ENCODE data around the gene NSF.
A peak's percentile ranks its signal among the peaks of the same experiment; 100 is the strongest.
"Not testable (repeated sequence)": the region's sequence is repeated elsewhere in the genome, so short reads cannot be mapped to it uniquely, and the experiment has no call there.

NSF gene

DNA sequence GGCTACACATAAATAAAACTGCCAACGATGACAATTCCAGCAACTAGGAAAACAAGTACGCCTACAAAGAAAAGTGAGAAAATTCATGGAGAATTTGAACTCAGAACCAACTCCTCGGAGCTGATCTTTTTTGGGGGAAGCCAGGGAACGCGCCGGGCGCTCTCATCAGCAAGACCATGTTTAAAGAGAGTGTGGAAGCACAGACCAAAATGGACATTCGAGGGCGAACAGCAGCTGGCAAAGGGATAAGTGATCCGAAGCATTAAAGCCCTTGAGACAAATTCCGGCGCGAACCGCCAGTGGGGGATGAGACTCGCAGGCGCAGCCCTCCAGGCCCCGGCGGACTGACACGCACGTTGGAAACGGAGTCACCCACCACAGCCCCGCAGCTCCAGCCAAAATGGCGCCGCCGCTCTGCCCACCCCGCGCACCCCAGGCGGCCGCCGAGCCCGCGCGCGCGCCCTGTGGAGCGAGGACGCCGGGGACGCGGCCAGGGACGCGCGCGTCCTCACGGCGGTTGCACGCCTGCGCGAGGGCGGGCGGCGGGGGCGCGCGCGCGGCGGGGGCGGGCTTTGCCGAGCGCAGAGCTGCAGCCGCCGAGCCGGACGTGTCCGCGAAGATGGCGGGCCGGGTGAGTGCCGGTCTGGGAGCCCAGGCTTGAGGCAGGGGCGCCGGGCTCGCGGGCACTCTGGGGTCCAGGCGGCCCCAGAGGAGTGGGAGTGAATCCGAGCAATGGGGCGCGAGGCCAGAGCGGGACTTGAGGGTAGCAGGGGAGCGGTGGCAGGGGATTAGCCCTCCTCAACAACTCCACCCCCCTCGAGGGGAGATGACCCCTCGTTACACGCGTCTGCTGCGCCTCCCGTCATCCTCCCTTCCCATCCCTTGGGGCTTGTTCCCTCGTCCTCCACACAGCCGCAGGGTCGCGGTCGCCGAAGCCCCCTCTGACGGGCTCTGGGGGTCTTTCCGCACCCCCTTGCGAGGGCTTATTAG is at the start of gene NSF:
Gene NSF, plus strand, starts transcription at position 513 of the 990 bp plus-strand sequence. Its CDS starts 107 bp downstream, at position 620.
- DNase-seq (ENCODE audit: low read depth in 2 of 2) = not testable (repeated sequence)

DNA sequence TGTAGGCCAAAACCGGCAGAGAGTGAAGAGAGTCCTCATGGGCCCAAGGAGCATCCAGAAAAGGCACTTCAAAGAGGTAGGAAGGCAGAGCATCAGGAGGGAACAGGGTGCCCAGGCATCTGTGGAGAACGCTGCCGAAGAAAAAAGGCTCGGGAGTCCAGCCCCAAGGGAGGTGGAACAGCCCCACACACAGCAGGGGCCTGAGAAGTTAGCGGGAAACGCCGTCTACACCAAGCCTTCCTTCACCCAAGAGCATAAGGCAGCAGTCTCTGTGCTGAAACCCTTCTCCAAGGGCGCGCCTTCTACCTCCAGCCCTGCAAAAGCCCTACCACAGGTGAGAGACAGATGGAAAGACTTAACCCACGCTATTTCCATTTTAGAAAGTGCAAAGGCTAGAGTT is 41.9 kb upstream of the NSF start:
- not testable (repeated sequence) for DNase-seq (ENCODE audit: low read depth in 2 of 2)

DNA sequence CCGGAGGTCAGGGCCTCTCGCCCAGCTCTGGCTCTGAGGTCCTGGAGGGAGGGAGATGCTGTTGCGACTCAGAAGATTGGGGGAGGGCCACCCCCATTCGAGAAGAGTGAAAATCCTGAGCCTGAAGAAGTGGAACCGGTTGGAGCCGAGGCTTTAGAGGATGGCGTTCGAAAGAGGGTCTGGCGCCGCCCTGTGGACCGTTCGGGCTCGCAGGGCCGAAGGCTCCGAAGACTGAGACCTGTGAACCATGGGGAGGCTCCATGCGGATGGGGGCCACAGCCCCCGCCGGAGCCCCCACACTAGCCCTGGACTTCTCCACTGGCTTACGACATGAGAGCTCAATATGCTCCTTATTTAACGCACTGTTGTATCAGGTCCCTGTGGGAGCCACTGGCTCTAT is 31.3 kb upstream of the NSF start:
- DNase-seq (ENCODE audit: low read depth in 2 of 2) = not testable (repeated sequence)

DNA sequence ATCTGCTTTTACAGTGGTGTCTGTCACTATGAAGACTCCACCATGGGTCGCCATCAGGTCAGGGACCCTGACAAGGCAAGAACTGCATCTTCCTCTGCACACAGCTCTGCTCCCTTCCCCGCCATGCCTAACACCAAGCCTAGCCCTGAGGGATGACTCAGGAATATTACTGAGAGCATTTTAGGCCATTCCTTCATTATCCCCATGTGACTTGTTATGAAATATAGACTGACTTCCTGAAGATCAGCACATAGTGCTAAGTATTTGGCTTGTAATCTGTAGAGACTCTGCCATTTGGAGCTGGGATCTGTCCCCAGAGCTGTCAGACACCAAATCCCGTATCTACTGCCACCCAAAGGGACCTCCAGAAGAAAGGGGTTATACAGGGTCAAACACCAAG is 30.4 kb upstream of the NSF start:
- DNase-seq (ENCODE audit: low read depth in 2 of 2) = not testable (repeated sequence)

DNA sequence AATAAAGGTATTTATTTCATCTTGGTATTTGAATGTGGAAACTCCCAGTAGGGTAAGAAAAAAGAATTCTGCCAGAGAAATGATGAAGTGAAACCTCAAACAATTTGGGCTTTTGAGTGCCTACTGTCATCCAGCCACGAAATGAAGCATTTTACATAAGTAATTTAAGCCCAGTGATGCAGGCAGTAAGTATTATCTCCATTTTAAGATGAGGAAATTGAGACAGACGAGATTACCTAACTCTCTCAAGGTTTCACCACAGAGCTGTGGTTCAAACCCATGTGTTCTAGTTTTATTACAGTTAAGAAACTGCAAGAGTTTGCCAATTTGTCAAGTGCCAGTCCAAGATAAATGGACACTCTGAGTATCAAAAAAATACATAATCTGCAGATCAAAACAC is 24.2 kb upstream of the NSF start:
- not testable (repeated sequence) for DNase-seq (ENCODE audit: low read depth in 2 of 2)

DNA sequence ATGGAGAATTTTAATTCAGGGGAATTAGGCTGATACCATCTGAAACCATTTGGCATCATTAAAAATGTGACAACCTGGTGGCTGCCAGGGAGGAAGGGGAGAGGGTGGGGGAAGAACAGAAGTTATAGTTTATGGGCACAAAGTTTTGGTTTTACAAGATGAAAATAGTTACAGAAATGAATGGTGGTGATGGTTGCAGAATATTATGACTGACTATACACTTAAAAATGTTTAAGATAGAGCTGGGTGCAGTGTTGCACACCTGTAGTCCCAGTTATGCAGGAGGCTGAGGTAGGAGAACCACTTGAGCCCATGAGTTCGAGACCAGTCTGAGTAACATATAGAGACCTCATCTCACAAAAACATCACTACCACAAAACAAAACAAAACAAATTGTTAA is 23.5 kb upstream of the NSF start:
- not testable (repeated sequence) for DNase-seq (ENCODE audit: low read depth in 2 of 2)

DNA sequence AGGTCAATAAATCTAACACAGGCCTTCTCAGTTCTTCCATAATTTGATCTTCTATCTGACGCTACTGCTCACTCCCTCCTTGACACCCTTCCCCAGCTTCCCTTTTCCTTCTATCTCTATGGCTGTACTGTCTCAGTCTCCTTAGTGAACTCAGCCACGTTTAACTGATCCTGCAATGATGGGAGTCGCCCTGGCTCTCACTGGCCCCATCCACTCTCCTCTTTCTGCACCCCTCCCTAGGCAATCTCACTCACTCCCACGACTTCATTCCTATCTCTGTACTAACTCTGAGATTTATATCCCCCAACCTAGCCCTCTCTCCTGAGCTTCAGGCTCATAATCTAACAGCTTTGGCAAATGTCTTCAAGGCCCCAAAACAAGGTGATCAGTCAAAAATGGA is 18.7 kb upstream of the NSF start:
- DNase-seq (ENCODE audit: low read depth in 2 of 2) = not testable (repeated sequence)

DNA sequence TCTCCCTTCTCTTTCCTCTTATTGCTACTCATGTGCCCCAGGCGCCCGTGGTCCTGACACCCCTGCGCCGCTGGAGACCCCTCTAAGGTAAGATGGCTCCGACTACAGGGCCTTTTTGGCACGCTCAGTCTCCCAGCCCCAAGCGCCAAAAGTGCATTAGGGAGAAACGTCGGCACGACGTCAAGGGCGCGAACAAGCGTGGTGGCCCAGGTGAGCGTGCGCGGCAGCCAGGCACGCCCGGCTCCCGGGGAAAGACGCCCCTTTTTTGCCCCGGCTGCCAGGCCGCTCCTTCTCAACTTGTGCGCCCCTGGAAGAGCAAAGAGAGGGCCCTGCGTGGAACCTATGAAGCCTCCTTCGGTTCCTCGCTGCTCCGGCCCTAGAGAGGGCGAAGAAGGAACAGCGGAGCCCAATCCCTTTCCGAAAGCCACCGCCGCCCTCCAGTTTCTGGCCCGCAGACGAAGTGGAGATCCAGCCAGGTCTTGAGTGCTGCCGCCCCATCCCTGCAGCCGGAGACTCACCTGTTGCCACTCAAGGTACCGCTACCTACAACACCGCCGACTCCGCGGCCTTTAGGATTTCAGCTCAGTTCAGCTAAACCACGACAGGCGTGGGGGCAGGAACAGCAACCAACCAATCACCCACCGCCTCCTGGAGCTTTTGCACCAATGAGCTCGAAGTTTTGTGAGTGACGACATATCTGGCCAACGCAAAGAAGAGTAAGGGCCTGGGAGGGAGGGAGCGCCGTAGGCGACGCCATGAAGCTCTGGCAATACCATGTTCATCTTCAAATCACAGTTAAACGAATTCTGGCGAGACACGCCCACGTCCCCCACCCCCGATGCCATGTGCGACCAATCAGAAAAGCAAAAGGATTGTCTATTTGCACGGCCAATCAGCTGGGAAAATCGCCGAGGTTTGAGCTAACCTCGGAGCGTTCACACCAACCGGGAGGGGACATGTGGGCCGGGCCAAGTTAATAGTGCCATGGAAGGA is 11.1 kb upstream of the NSF start, which contains the start of gene ARL17A:
Gene ARL17A, minus strand, starts transcription at position 609 of the 993 bp plus-strand sequence. CDS start 3,369 bp downstream, outside the sequence.
- DNase-seq (ENCODE audit: low read depth in 2 of 2) = peak; percentile 57 to 66

DNA sequence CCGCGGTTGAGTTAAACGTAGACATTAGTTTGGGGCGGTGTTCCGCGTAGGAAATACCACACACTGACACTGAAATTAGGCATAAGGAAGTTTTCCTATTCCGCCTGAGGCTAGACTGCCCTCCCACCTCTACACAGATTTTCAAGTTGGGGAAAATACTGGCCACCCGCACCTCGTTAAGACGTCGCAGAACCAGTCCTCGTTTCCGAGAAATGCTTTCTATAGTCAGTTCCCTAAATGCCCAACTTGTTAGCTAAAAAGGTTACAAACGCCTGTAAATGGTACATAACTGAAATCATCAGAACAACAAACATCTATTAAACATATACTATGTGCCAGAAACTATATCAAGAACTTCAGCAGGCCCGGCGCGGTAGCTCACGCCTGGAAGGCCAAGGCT is 10.4 kb upstream of the NSF start:
- DNase-seq (ENCODE audit: low read depth in 2 of 2) = not testable (repeated sequence)

DNA sequence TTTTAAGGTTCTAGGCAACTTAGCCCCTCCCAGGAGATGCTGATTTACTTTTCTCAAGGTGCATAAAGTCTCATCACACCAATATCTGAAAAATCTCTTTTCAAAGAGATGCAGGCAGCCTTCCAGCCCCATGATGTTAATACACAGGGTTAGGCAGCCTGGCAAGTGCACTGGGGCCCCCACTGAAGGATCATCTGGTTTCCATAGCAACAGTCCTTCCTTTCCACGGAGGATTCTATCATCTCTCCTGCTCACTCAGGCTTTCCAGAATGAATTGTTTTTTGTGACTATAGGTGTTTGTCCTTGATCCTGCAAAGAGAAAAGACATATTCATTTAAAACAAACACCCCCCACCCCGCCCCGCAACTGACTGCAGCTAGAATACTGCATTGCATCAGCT is 5.0 kb upstream of the NSF start:
- not testable (repeated sequence) for DNase-seq (ENCODE audit: low read depth in 2 of 2)

DNA sequence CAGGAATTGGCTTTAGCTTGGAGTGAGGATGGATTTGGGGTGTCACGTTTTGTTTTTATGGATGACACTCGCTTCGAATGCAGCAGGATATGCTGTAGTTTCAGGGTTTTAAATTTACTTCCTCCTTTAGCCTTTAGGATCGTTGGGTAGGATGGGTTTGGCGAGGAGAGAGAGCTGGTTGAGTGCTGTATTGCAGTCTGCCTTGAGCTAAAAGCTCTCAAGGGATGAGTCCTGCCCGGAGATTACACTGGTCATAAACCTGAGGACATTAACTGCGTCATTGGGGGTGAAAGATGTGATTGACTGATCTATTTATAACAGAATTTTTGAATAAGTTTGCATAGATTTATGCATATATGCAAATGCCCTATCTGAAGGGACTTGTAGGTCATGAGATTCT is 863 bp downstream of the NSF start:
- not testable (repeated sequence) for DNase-seq (ENCODE audit: low read depth in 2 of 2)

DNA sequence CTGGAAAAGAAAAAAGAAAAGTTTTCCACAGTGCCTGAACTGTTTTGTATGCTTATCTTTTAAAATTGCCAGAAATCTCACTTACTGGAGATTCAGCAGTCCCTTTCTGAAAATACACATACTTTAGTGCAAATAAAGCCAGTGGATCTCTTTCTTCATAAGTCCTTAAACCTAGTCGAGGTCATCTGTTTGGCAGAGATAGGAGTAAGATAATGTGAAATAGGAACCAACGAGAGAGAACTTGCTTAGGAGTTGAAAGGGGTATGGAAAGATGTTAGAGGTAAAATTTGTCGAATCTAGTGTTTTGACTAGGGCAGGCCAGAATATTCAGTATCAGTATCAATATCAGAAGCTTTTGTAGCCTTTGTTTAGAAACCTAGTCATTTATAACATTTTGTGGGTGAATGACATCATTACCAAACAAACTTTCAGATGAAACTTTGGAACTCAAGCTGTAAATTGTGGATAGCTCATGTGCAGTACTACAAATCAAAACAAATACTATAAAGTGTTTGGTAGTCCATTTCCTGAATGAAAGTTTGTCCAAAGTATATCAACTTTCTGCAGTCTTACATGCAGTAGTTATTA is 8.0 kb downstream of the NSF start:
- DNase-seq (ENCODE audit: low read depth in 2 of 2) = not testable (repeated sequence)

DNA sequence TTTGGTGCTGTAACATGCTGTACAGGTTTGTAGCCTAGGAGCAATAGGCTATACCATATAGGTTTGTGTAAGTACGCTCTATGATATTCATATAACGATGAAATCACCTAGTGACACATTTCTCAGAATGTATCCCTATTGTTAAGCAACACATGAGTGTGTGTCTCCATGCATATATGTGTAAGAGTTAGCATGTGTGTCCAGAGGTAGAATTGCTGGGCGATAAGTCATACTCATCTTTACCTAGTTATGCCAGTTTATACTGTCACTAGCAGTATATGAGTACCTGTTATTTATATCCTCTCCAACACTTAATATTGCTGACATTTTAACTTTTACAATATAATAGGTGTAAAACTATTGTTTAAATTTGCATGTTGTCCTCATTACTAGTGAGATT is 10.3 kb downstream of the NSF start:
- DNase-seq (ENCODE audit: low read depth in 2 of 2) = not testable (repeated sequence)

DNA sequence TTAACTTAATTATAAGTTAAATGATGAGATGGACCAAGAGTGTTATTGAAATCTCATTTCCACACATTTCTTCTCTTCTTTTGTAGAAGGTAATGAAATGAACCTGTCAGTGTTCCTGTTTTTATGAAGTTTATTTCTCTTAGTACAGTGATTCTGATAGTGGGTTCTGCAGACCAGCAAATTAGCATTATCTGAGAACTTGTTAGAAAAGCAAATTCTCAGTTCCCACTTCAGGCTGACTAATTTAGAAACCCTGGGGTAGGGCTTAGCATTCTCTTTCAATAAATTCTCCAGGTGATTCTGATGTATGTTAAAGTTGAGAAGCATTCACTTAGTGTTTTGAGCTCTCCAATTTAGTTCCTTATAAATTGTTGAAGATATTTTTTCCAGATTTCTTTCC is 12.7 kb downstream of the NSF start:
- not testable (repeated sequence) for DNase-seq (ENCODE audit: low read depth in 2 of 2)

DNA sequence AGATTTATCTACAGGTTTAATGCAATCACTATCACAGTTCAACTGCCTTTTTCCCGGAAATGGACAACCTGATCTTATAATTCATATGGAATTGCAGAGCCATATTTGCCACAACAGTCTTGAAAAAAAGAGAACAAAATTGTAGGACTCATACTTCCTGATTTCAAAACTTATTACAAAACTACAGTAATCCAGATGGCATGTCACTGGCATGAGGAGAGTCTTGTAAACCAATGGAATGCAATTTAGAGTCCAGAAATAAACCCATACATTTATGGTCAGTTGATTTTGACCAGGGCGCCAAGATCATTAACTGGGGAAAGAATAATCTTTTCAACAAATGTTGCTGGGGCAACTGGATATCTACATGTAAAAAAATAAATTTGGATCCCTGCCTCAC is 20.8 kb downstream of the NSF start:
- DNase-seq (ENCODE audit: low read depth in 2 of 2) = not testable (repeated sequence)

DNA sequence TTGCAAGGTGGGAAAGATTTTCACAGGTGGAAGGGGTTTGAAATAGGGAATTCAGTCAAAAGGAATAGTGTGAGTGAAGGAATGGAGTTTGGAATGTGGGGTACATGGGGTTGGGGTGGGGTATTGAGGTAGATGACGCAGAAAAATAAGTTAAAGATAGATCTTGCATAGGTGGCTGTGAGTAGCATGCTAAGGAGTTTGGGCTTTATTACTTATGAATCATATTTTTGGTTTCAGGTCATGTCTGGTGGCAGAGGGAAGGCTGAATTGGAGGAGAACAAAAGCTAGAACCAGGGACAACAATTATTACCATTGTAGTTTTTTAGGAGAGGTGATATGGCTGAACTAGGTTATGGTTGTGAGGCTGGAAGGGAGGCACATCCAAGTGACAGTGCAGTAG is 23.4 kb downstream of the NSF start:
- not testable (repeated sequence) for DNase-seq (ENCODE audit: low read depth in 2 of 2)

DNA sequence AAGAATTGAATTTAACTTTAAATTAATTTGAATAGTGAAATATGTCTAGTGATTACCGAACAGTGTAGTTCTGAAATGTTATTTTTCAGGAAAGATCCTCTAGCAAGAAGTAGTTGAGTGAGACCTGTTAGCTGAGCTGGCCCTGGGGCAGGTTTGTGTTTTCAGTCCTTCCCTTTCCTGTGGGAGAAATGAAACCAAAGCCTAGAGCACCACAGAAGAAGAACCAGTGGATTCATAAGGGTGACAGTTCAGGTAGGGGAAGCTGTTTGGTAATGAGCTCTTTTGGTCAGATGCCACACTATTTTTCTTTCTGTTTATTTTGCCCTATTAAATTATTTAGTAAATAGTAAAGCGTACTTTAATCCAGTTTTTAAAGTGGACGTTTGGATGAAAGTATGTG is 26.7 kb downstream of the NSF start:
- DNase-seq (ENCODE audit: low read depth in 2 of 2) = not testable (repeated sequence)

DNA sequence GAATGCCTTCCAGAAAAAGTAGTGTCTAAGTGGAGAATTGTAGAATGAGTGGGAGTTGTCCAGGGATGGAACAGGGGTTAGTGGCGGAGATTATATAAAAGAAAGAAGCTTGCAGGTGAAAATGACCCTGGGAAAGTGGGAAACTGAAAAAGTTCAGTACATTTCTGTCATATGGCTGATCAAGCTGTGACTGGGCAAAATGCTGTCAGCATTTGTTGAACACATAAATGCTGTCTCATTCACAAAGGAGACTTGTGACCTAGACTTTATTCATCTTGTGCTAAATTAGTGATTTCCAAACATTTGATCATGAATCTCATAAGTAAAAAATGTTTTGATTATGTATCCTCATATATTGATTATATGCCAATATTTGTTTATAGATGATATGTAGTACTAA is 28.5 kb downstream of the NSF start:
- DNase-seq (ENCODE audit: low read depth in 2 of 2) = not testable (repeated sequence)

DNA sequence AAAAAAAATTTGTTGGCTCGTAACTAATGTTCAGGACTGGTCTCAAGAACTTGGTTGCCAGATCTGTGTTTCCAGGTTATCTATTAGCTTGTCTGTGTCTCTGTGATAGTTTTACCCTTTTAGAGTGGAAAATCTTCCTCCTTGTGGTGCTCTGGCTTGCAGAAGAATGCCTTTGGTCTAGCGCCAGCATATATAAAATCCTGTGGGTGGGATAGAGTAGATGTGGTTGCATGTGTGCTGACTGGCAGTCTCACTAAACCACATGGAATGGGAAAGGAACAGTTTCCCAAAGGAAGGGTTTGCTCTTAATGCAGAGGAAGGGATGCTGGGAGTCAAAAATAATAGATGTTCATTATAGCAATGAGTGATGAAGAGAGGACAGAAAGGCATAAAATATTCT is 33.3 kb downstream of the NSF start:
- DNase-seq (ENCODE audit: low read depth in 2 of 2) = not testable (repeated sequence)

DNA sequence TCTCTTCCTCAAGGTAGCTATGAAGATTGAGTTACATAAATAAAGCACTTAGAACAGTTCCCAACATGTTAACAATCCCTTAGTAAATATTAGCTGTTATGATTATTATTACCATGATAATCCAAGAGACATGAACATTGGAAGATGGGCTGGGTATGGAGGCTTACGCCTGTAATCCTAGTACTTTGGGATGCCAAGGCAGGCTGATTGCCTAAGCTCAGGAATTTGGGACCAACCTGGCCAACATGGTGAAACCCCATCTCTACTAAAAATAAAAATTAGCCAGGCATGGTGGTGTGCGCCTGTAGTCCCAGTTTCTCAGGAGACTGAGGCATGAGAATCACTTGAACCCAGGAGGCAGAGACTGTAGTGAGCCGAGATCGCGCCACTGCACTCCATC is 34.3 kb downstream of the NSF start:
- not testable (repeated sequence) for DNase-seq (ENCODE audit: low read depth in 2 of 2)

DNA sequence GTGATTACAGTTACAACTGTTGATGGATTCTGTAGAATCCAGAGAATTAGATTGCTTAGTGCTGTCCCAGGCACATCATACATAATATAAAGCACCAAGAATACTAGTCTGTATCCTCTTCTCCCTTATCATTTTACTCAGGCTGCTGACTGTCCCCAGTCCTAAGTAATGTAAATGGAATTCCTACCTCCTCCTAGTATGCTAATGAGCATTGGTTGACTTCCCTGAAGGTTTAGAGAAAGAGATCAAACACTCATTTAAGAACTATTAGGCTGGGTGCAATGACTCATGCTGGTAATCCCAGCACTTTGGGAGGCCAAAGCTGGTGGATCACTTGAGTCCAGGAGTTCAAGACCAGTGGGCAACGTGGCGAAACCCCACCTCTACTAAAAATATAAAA is 37.0 kb downstream of the NSF start:
- DNase-seq (ENCODE audit: low read depth in 2 of 2) = not testable (repeated sequence)

Measured in stimulated activated CD4-positive, alpha-beta T cell treated with anti-CD3 and anti-CD28 coated beads, Interleukin-12 subunit alpha, Interleukin-12 subunit beta, amount 100 ng/mL, for 24 hours (primary cell).